Karpas-422 (cell line): ENCODE results near the gene PTPRJ. TPM values are rescaled to one million over a fixed set of nuclear protein-coding genes. Genes with fewer than 3 reads are reported as not detected.
A peak's percentile ranks its signal among the peaks of the same experiment; 100 is the strongest.

ENCODE experiments used
- DNase-seq: peaks from one replicate; pipeline ENCODE4 v3.0.0-alpha.2; 2015
- H2AFZ ChIP-seq: fragments of 200-600 bp; sonication (generic); 2 replicates; pipeline ENCODE4 v1.6.1; 2014; ENCODE audit warnings: antibody characterized with exemption, low read length, mixed read lengths
- H3K27ac ChIP-seq: fragments of 200-600 bp; sonication (generic); 2 replicates; pipeline ENCODE4 v1.5.1; 2014; ENCODE audit warnings: mild to moderate bottlenecking, low read length, moderate library complexity
- H3K27me3 ChIP-seq: fragments of 200-600 bp; sonication (generic); 2 replicates; pipeline ENCODE4 v1.6.1; 2014; ENCODE audit warnings: low read length, mixed read lengths
- H3K36me3 ChIP-seq: fragments of 200-600 bp; sonication (generic); 2 replicates; pipeline ENCODE4 v1.6.1; 2014; ENCODE audit warnings: low read length, mixed read lengths; ENCODE audit not compliant: insufficient read depth
- H3K4me1 ChIP-seq: fragments of 200-600 bp; sonication (generic); 2 replicates; pipeline ENCODE4 v1.6.1; 2014; ENCODE audit warnings: mild to moderate bottlenecking, low read length, mixed read lengths
- H3K4me2 ChIP-seq: fragments of 200-600 bp; sonication (generic); 2 replicates; pipeline ENCODE4 v1.6.1; 2014; ENCODE audit warnings: low read length, low read depth, mild to moderate bottlenecking; ENCODE audit not compliant: poor library complexity, severe bottlenecking
- H3K4me3 ChIP-seq: fragments of 200-600 bp; sonication (generic); 2 replicates; pipeline ENCODE4 v1.5.1; 2014; ENCODE audit warnings: mild to moderate bottlenecking, antibody characterized with exemption, low read length, mixed read lengths
- H3K79me2 ChIP-seq: fragments of 200-600 bp; sonication (generic); 2 replicates; pipeline ENCODE4 v1.6.1; 2014; ENCODE audit warnings: mild to moderate bottlenecking, low read length, mixed read lengths
- H3K9ac ChIP-seq: fragments of 200-600 bp; sonication (generic); 2 replicates; pipeline ENCODE4 v1.6.0; 2014; ENCODE audit warnings: low read length
- H3K9me2 ChIP-seq: fragments of 200-600 bp; sonication (generic), shearing (Covaris generic); replicated peaks from 2 replicates; pipeline ENCODE4 v1.6.0; 2014; ENCODE audit warnings: mild to moderate bottlenecking, low read length, moderate library complexity; ENCODE audit not compliant: insufficient read depth
- H3K9me3 ChIP-seq: fragments of 300-700, 200-600 bp; sonication (generic); 2 replicates; pipeline ENCODE4 v1.6.1; 2014; ENCODE audit warnings: low read length, mixed read lengths
- H4K20me1 ChIP-seq: fragments of 200-600 bp; sonication (generic); 2 replicates; pipeline ENCODE4 v1.6.1; 2014; ENCODE audit warnings: mild to moderate bottlenecking, antibody characterized with exemption, low read length, low read depth; ENCODE audit not compliant: insufficient read depth
- total RNA-seq: library from RNA; depleted of rRNA; stranded (reverse); fragments of >200 nt; shearing (Covaris generic); gene quantifications from 2 replicates; pipeline ENCODE4 v1.2.3, GENCODE V29; 2014; ENCODE audit warnings: low replicate concordance

Gene PTPRJ
- total RNA-seq, 1 experiment from 2014 or later = 132 TPM

DNA sequence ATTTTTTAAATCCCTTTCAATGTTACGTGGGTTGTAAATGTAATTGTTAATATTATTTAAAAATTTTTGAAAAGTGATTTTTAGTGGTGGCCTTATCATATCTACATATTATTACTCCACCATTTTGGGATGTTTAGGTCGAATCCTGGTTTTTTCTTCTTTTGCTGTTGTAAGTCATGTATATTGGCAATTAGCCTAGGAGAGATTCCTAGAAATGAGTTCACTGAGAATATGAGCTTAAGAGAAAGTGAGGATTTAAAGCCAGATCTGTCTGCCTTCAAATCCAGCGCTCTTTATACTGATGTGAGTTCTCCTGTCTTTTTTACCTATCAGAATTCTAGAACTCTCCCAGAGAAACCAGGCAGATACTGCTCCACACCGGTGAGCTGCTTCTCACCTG, 56.1 kb downstream of the PTPRJ start:
- peaks cover 23% of the 10 kb centered on the region for H3K36me3 ChIP-seq
- peak overlapping the region; percentile 58 for H3K9ac ChIP-seq
- peaks cover 96% of the 10 kb centered on the region for H3K79me2 ChIP-seq
- H3K4me1 ChIP-seq = peaks cover 97% of the 10 kb centered on the region
- H3K4me2 ChIP-seq = peak overlapping the region; percentile 68
- H3K27me3 ChIP-seq = no peaks in the 10 kb centered on the region
- peak overlapping the region; percentile 99 for H3K27ac ChIP-seq
- H2AFZ ChIP-seq = no peak overlapping the region
- no peaks in the 10 kb centered on the region for H3K9me3 ChIP-seq
- peak; percentile 42 for DNase-seq
- H3K4me3 ChIP-seq = peak overlapping the region; percentile 43; the same call in 1 of the 2 replicates
- peaks cover 12% of the 10 kb centered on the region; the same call in 1 of the 2 replicates for H4K20me1 ChIP-seq
- H3K9me2 ChIP-seq = no peaks in the 10 kb centered on the region

DNA sequence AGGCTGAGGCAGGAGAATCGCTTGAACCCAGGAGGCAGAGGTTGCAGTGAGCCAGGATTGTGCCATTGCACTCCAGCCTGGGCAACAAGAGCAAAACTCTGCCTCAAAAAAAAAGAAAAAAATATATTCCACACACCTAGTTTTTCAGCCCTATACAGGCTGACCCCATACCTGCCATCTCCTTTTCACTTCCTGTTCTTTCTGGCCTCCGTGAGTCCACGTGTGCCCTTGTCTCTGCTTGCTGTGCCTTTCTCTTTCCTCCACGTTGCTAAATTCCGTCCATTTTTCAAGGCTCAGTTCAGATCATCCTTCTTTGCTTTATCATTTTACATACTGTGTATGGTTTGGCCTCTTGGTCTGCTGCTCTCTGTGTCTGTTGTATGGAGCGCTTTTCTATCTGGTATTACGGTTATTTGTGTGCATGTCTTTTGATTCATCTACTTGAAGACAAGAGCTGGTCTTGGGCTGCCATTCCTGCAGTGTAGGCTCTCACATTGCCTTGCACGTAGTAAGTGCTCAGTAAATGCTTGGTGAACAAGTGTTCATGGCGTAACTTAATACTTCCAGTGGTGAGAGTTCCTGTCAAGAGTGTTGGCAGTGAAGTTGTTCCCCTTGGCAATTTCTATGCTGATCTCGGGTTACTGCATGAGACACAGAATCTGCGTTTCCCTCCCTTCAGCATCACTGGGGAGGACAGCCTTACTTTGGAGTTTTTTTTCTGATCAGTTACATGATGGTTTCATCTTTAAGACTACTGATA, 57.5 kb downstream of the PTPRJ start:
- peaks cover 12% of the 10 kb centered on the region; the same call in 1 of the 2 replicates for H4K20me1 ChIP-seq
- H3K4me3 ChIP-seq = no peak overlapping the region
- H3K36me3 ChIP-seq = peaks cover 23% of the 10 kb centered on the region
- peak; percentile 41 for DNase-seq
- H3K9me3 ChIP-seq = no peaks in the 10 kb centered on the region
- H3K9me2 ChIP-seq = no peaks in the 10 kb centered on the region
- H2AFZ ChIP-seq = no peak overlapping the region
- peaks cover 97% of the 10 kb centered on the region for H3K4me1 ChIP-seq
- no peak overlapping the region for H3K4me2 ChIP-seq
- H3K27ac ChIP-seq = peak overlapping the region; percentile 99
- no peaks in the 10 kb centered on the region for H3K27me3 ChIP-seq
- no peak overlapping the region for H3K9ac ChIP-seq
- peaks cover 96% of the 10 kb centered on the region for H3K79me2 ChIP-seq

DNA sequence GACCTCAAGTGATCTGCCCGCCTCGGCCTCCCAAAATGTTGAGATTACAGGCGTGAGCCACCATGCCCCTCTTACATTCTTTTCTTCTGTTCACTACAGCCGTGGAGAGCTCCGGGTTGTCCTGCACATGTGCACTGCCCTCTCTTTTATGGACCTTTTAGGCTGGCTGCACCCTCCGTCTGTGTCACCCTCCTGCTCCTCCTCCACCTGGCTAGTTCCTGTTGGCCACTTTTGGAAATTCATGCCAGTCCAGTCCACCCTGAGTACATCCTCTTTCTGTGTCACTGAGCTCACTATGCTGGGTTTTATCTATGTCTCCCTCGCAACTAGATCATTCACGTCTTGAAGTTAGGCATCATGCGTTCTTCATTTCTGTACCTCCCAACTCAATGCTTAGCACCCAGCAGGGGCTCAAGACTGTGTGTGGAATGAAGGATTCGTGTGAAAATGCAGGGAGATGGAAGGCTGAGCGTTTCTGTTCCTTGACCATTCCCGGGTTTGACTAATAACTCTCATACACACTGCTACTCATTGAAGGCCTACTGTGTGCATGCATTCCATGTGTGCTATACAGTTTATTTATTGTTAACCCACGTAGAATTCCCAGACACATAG, 60.6 kb downstream of the PTPRJ start:
- peaks cover 35% of the 10 kb centered on the region for H3K36me3 ChIP-seq
- H3K27me3 ChIP-seq = no peaks in the 10 kb centered on the region
- peak overlapping the region; percentile 99 for H3K27ac ChIP-seq
- H3K9me3 ChIP-seq = no peaks in the 10 kb centered on the region
- H3K4me2 ChIP-seq = peak overlapping the region; percentile 61
- H3K9ac ChIP-seq = peak overlapping the region; percentile 60; the same call in 1 of the 2 replicates
- no peak overlapping the region for H3K4me3 ChIP-seq
- peaks cover 5% of the 10 kb centered on the region; the same call in 1 of the 2 replicates for H4K20me1 ChIP-seq
- peaks cover 97% of the 10 kb centered on the region for H3K4me1 ChIP-seq
- peaks cover 97% of the 10 kb centered on the region for H3K79me2 ChIP-seq
- no peaks in the 10 kb centered on the region for H3K9me2 ChIP-seq
- peak; percentile 45 for DNase-seq
- H2AFZ ChIP-seq = no peak overlapping the region

DNA sequence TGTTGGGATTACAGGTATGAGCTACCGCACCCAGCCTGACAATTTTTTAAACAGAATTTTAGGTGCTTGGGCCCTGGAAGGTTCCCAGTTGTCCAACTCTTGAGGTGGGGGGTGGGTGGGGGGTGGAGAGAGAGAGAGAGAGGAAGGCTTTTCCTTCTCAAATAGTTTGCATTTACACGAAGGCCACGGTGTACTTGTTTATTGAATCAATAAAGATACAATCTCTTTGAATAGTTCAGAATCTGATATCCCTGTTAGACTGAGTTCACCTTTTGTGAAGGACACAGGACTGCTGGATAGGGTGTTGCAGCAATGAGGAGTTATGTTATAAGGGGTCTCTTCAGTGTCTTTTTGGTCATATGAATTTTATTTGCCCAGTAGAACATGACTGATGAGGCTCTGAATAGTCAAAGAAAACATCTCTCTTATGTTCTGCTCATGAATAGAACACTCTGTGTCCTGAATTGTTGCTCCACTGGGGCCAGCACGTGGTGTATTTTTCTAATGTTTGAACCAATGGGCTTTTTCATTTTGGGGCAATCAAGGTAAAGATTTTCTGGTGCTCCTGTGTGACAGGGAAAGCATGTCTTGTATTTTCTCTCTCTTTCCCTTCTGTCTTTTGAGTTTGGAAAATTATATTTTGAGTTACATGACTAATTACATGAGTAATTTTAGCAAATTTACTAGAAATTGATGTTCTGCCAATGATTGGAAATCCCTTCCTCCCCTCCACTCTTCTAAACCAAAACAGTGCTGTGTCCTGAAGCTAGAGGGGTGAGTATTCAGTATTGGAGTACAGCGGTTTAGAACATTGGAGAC, 61.7 kb downstream of the PTPRJ start:
- no peaks in the 10 kb centered on the region for H3K27me3 ChIP-seq
- peak overlapping the region; percentile 60 for H3K9ac ChIP-seq
- H3K4me1 ChIP-seq = peaks cover 94% of the 10 kb centered on the region
- H3K9me3 ChIP-seq = no peaks in the 10 kb centered on the region
- peaks cover 5% of the 10 kb centered on the region; the same call in 1 of the 2 replicates for H4K20me1 ChIP-seq
- peaks cover 95% of the 10 kb centered on the region for H3K79me2 ChIP-seq
- H2AFZ ChIP-seq = no peak overlapping the region
- DNase-seq = peak; percentile 54
- H3K4me3 ChIP-seq = no peak overlapping the region
- H3K27ac ChIP-seq = peak overlapping the region; percentile 99
- H3K4me2 ChIP-seq = peak overlapping the region; percentile 61
- peaks cover 30% of the 10 kb centered on the region for H3K36me3 ChIP-seq
- no peaks in the 10 kb centered on the region for H3K9me2 ChIP-seq

DNA sequence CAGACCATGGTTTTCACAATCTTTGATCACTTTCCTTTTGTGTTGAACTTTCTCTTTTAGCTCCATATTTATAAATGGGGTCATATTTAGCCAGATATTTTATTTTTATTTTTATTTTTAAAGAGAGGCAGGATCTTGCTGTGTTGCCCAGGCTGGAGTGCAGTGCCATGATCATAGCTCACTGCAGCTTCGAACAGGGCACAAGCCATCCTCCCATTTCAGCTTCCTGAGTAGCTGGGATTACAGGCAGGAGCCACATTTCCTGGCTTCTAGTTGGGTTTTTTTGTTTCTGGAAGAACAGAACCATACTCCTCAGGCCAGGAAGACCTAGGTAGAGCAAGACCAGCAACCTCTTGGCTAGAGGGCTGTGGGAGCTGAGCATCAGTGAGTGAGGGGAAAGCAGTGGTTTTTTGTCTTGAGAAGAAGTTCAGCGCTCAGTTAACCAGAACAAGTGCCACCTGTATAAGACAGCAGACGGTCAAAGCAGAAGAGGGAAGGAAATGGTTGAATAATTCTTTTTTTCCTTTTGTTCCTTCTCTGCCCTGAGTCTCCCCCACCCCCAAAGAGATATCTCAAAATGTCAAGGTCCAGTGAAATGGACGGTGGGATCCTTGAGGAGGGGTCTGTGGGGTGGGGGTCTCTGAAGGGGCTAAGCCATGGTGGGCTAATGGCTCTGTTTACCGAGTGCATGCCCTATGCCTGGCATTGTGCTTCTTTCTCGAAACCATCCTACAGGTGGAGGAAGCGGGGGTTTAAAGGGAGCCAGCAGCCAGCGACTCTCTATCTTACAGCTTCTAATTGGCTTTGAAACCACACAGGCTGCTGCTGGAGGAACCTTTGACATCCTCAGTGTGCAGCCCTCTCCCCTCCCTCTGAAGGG, 63.0 kb downstream of the PTPRJ start:
- peak overlapping the region; percentile 99 for H3K27ac ChIP-seq
- peak overlapping the region; percentile 61 for H3K4me2 ChIP-seq
- peak overlapping the region; percentile 20 for H3K4me3 ChIP-seq
- H2AFZ ChIP-seq = no peak overlapping the region
- no peaks in the 10 kb centered on the region for H3K9me2 ChIP-seq
- no peaks in the 10 kb centered on the region for H3K9me3 ChIP-seq
- H4K20me1 ChIP-seq = peaks cover 5% of the 10 kb centered on the region; the same call in 1 of the 2 replicates
- DNase-seq = peak; percentile 78
- no peaks in the 10 kb centered on the region for H3K27me3 ChIP-seq
- peaks cover 94% of the 10 kb centered on the region for H3K4me1 ChIP-seq
- peaks cover 95% of the 10 kb centered on the region for H3K79me2 ChIP-seq
- peak overlapping the region; percentile 60 for H3K9ac ChIP-seq
- H3K36me3 ChIP-seq = peaks cover 24% of the 10 kb centered on the region

DNA sequence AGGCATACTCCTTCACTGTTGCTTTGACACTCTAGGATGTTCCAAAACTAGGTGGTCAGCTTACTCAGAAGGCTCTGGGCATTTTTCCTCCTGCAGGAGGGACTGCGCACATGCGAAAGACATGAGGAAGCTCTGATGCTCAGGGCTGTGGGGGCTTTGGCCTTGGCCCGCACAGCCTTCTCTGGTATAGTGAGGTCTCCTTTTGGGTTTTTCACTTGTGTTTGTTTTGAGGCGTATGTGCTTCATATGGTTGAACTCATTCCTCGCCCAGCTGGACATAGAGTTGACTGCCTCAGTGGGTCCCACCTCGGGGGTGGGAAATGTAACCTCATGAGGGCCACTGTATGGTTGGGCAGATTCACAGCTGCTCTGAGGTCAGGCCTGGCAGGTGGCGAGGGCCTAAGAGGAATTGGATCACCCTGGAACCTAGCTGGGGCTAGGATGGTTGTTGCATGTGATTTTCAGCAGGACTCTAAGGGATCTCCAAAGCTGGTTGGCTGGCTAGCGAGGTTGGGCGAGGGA, 63.7 kb downstream of the PTPRJ start:
- peak overlapping the region; percentile 61 for H3K4me2 ChIP-seq

DNA sequence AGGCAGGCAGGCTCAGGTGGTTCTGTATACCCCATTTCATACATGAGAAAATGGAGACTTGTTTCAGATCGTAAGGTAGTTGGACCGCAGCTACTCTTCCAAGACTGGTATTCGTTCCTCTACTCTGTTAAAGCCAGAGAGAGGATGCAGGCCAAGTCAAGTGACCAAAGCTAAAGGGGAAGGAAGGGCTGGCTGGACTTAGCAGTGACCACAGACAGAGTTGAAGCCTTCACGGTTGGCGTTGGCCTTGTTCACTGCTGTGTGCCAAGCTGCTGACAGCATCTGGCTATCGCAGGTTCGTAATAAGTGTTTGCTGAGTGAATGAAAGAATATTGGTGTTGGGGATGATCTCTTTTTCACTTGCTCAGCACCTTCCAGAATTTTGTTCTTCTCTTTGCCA, 64.2 kb downstream of the PTPRJ start:
- Histone ChIP-seq H3K4me3 (peak overlapping the region; percentile 20; the same call in 1 of the 2 replicates), H3K9me3 (no peaks in the 10 kb centered on the region), H3K9ac (peak overlapping the region; percentile 60), H3K27me3 (no peaks in the 10 kb centered on the region), H3K36me3 (peaks cover 27% of the 10 kb centered on the region), H3K9me2 (no peaks in the 10 kb centered on the region), H3K27ac (peak overlapping the region; percentile 99), H3K4me1 (peaks cover 98% of the 10 kb centered on the region), H4K20me1 (peaks cover 5% of the 10 kb centered on the region; the same call in 1 of the 2 replicates), H3K4me2 (peak overlapping the region; percentile 61), H3K79me2 (peaks cover 98% of the 10 kb centered on the region), H2AFZ (no peak overlapping the region)
- no peak for DNase-seq

More for the DNA sequence above, 63.7 kb downstream of the PTPRJ start:
- Histone ChIP-seq H4K20me1 (peaks cover 5% of the 10 kb centered on the region; the same call in 1 of the 2 replicates), H3K9ac (peak overlapping the region; percentile 60), H3K27me3 (no peaks in the 10 kb centered on the region), H3K4me1 (peaks cover 98% of the 10 kb centered on the region), H3K9me2 (no peaks in the 10 kb centered on the region), H2AFZ (no peak overlapping the region), H3K4me3 (peak overlapping the region; percentile 20; the same call in 1 of the 2 replicates), H3K36me3 (peaks cover 27% of the 10 kb centered on the region), H3K79me2 (peaks cover 98% of the 10 kb centered on the region), H3K27ac (peak overlapping the region; percentile 99), H3K9me3 (no peaks in the 10 kb centered on the region)
- DNase-seq = peak; percentile 42
